HG02943 (cell line): ENCODE results near the gene GRIFIN.
A peak's percentile ranks its signal among the peaks of the same experiment; 100 is the strongest.

Source experiments
- ATAC-seq: cut with Tn5 transposase; IDR thresholded peaks from one replicate; pipeline ENCODE4 v1.9.1; 2021; ENCODE audit warnings: mild to moderate bottlenecking, low read depth, moderate library complexity; ENCODE audit not compliant: unreplicated experiment

The GRIFIN gene, protein sequence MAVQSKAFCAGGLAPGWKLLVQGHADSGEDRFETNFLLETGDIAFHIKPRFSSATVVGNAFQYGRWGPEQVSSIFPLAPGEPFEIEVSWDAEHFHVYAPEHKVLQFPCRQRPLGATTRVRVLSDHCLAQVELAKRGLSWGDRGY

GRCh38 chr7:2476298-2476697 is at the start of gene GRIFIN:
GRIFIN (minus strand) TSS chr7:2476398; CDS start chr7:2476383, 15 bp downstream.
- no peak for ATAC-seq

DNA sequence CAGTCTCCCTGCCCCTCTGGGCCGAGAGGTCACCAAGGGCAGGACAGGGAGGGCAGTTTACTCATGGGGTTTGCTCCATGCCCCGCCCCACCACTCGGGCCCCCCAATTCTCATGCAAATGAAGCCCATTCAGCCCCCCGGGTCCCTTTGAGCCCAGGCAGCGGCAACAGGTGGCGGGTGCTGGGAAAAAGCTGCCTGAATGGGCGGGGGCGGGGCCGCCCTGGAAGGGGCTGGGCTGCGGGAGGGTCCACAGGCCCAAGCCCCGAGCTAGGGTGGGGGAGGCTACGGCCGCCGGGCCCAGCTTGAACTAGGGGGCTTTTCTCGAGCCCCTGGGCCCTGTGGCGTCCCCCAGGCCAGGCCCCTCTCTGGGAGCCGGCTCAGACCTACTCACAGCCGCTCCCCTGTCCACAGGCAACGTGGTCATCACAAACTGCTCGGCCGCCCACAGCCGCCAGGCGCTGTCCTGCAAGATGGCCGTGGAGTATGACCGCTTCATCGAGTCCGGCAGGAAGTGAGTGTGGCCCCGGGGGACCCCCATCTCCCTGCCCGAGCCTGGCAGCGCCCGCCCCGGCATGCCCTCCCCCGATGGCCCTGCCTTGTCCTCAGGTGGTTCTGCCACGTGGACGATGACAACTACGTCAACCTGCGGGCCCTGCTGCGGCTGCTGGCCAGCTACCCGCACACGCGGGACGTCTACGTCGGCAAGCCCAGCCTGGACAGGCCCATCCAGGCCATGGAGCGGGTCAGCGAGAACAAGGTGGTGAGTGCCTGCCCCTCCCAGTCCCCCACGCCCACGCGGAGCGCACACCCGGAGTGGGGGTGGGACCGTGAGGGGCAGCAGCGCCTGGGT is 48.8 kb upstream of the GRIFIN start:
- no peak for ATAC-seq

DNA sequence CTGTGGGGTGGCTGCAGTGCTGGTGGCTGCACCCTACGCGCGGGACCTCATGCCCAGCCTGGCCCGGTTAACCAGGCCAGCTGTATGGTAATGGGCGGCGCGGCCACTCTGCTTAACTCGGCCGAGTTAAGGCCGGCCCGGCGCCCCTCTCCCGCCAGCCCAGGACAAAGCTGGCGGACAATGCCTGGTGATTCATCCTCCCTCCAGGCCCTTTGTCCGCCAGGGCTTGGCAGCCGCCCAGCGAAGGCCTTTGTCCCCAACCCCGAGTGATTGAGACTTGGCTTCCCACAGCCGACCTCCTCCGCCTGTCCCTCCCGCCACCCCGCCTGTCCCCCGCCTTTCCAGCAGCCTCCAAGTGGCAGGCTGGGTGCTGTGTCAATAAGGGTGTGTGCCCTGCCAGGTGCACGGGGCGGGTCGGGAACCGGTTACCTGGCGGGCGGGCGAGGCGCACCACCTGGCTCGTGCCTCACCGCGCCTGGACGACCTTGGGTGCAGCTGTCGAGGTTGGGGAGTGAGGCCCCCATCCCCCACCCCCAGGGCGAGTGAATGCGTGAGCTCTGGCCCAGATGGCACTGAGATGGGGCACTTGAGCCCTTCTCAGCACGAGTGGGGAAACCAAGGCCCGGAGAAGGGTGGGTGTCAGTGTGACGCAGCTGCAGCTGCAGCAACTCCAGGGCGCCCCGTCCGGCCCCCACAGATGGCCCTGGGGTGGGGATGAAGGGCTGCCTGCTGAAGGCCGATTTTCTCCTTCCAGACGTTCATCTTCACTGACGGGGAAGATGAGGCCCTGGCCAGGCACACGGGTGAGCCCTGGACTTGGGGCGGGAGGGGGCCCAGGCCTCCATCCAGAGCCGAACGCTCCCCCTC is 48.0 kb upstream of the GRIFIN start:
- ATAC-seq: no peak

DNA sequence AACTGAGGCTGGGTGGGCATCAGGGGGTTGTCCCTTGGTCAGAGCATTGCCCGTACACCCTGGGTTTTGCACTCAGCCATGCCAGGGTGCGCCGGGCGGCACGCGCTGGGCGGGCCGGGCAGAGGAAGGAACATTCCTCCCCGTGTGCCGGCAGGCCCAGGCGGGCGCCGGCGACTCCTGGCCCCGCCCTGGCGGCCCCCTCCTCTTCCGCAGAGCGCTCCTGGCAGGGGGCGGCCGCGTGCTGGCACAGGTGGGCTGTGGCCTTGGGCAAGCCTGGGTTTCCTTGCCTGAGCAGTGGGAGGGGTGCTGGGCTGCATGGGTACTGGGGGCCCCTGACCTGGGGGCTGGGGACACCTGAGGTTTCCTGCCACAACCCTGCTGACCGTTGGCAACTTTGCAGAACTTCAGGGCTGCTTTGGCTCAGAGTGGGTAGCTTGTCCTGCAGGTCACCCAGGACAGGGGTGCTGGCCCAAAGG is 47.3 kb upstream of the GRIFIN start:
- no peak for ATAC-seq

- no peak for ATAC-seq
Measured at GRCh38 chr7:2522780-2523433, 46.7 kb upstream of the GRIFIN start.

DNA sequence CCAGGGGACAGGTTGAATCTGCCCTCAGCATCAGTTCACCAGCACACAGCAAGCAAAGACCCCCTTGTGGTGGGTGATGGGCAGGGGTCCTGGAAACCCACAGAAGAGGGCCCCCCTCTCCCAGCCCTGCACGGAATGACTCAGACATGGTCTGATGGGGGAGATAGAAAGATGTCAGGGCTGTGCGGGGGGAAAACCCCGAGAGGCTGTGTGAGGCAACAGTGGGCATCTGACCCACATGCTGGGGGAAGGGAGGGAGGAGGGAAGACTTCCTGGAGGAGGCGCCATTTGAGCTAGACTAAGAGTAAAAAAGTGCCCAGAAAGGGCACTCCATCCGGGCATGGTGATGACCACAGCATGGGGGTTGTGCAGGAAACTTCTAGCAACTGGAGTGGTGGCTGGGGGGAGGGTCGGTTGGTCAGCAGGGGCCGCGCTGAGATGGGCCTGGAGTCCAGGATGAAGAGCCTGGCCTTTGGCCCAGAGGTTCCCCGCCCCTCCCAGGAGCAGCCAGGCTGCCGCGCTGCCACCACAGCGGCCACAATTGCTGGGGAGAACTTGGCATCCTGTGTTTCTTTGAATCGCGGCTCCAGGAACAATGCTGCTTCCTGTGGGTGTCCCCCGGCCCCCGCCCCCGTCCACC is 45.9 kb upstream of the GRIFIN start:
- ATAC-seq: no peak

- ATAC-seq: no peak
Measured at GRCh38 chr7:2521341-2521745, 45.1 kb upstream of the GRIFIN start.

GRCh38 chr7:2520761-2521290 is 44.6 kb upstream of the GRIFIN start:
- ATAC-seq: no peak

DNA sequence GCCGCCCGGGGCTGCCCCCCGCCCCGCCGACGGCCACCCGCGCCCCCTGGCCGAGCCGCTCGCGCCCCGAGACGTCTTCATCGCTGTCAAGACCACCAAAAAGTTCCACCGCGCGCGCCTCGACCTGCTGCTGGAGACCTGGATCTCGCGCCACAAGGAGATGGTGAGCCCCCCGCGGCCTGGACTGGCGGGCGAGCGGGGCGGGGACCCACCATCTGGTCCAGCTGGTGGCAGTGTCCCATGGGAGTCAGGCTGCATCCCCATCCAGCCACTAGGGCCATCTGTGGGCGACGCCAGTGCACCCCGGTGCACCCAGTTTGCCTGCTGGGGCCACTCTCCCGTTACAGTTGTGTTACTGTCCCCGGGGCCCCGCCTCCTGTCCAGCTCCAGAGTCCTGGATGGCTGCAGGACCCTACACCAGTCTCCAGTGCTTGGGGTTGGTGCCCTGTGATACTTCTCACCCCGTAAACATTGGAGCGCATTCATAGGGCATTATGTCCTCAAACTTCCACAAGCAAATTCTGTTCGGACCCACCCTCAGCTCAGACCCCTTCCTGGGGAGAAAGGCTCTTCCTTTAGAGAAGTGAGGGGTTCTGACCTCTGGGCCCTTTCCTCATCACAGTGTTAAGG is 44.0 kb upstream of the GRIFIN start:
- no peak for ATAC-seq

DNA sequence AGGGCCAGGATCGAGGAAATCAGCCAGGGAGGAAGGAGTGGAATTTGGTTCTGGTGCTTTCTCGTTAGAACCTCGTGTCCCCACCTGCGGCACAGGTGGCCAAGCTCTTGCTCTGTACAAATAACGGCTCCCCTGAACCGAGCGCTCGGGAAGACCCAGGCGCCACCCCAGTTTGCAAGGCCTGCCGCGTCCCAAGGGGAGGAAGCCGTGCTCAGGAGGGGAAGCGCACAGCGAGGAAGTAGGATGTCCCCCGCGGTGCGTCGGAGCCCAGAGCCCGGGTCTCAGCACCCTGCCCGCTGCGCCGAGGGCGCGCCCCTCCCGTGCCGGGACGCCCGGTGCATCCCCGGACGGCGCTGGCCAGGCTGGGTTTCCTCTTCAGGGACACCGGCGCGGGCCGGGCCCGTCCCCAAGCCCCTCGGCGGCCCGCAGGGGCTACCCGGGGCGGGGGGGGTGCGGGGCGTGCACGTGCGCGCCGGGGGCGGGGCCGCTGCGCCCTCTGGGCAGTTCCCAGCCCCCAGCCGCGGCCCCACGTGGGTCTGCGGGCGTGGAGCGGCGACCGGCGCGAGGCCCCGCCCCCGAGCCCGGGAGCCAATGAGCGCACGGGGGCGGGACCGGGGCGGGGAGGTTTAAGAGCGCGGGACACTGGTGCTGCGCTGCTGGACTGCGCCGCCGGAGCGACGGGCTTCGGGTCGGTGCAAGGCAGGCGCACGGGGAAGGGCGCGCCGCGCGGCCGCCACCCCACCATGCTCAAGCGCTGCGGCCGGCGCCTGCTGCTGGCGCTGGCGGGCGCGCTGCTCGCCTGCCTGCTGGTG is 43.1 kb upstream of the GRIFIN start, which contains the start of gene LFNG:
Gene LFNG (plus strand): TSS at position 656 of the 812 bp plus-strand sequence. CDS start 88 bp downstream, at position 744.
- ATAC-seq: peak; percentile 71

- no peak for ATAC-seq
Measured at GRCh38 chr7:2518737-2519118, 42.5 kb upstream of the GRIFIN start.

DNA sequence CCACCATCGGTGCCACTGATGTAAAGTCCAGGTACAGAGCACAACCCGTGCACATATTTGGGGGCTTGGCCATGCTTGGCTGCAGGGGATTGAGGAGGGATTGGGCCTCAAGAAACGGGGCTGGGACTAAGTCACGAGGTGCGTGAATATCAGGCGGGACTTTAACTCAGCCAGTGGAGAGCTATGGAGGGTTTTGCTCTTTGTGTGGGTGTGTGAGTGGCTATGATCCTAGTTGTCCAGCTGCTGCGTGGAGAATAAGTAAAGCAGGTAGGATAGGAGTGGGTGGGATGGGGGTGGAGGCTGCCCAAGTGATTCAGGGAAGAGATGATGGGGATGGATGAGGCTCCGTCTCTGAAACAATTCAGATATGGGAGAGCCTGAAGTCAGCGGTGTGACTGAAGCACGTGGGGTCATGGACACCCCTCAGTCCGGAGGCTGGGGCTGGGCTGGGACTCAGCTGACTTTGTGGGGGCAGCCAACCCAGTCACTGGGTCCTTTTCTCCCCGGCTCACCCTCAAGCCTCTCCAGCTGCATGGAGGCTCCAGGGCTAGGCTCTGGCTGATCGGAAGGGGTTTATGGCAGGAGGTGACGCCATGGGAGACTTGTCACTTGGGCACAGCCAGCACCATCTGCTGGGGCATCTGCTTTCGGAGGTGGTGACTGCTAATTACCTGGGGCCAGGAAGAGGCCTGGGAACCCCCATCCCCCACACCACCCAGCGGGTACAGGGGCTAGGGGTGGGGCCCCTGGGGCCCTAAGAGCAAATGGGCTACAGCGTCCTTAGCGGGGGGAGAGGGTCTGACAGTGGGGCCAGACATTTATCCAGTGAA is 41.7 kb upstream of the GRIFIN start:
- ATAC-seq: no peak

- ATAC-seq: no peak
Measured at GRCh38 chr7:2517026-2517425, 40.8 kb upstream of the GRIFIN start.

DNA sequence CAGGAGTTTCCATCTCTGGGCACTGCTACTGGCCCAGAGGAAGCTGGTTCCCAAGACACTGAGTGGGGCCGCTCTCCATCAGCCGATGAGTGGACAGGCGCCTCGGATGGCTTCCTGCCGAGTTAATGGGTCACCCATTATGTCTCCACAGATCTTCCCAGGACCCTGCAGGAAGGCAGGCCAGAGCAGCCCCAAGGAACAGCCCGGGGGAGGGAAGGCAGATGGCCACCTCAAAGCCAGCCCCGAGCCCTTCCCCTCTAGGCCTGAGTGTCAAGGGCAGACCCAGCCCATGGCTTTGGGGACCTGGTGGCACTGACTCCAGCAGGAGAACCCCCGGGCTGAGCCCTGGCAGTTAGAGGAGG is 40.0 kb upstream of the GRIFIN start:
- ATAC-seq: no peak

- ATAC-seq: no peak
Measured at GRCh38 chr7:2515424-2516193, 39.4 kb upstream of the GRIFIN start.

GRCh38 chr7:2514473-2515423 is 38.5 kb upstream of the GRIFIN start:
- no peak for ATAC-seq
